ENCODE results near the gene LYRM1.
"Not testable (repeated sequence)": the region's sequence is repeated elsewhere in the genome, so short reads cannot be mapped to it uniquely, and the experiment has no call there.

The LYRM1 gene

DNA sequence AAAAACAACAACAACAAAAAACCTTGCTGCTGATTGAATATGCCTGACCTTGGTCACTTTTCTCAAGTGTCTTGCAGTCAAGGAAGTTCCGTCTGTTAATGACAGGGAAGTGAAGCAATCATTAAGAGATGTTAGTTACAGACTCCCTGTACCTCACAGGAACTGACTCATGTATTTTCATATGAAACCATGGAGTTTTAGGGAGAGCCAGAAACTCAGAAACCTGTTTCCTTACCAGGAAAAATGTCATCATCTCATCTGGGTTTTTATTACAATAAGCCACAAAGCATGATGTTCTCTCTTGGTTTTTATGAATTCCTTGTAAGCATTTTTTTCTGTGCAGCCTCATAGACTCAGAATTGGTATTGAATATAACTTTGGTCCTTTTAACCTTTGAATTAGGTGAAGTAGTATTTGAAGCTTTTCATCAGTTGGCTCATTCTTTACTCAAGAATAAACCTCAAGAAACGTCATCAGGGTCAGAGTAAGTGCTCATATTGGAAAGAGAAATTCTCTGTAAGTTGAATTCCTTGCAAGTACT lies 10.3 kb downstream of the LYRM1 start:
- H3K4me3 ChIP-seq (ENCODE audit: low read length) = no peak overlapping the region
- no peaks in the 10 kb centered on the region for H3K36me3 ChIP-seq (ENCODE audit: control insufficient read depth, insufficient read depth, low read length)
- H3K9ac ChIP-seq (ENCODE audit: low read length) = no peak overlapping the region
- H3K9me3 ChIP-seq (ENCODE audit: control insufficient read depth, low read length) = no peaks in the 10 kb centered on the region
- no peaks in the 10 kb centered on the region for H3K27me3 ChIP-seq (ENCODE audit: control insufficient read depth, insufficient read depth, low read length)
- H3K4me1 ChIP-seq (ENCODE audit: control insufficient read depth, insufficient read depth, low read length) = peaks cover 16% of the 10 kb centered on the region

DNA sequence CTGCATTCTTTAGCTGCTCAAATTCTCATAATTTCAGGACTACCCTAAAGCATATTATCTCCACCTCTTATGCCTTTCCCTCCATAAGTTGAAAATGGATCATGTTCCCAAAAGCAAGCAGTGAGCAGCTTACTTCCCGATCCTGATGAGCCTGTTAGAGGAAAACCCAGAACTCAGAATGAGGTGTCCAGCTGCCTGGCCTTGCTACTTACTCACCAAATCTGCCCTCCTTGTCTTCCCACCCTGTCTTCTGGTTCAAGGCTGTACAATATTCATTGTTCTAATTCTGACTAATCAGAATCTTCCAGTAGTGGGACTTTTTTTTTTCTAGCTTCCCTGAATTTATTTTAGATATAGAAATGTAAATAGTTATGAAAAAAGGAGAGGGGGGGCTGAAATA lies 10.8 kb downstream of the LYRM1 start:
- Histone ChIP-seq H3K9me3 (ENCODE audit: control insufficient read depth, low read length) (no peaks in the 10 kb centered on the region), H3K4me3 (ENCODE audit: low read length) (no peak overlapping the region), H3K9ac (ENCODE audit: low read length) (no peak overlapping the region), H3K4me1 (ENCODE audit: control insufficient read depth, insufficient read depth, low read length) (peaks cover 11% of the 10 kb centered on the region), H3K36me3 (ENCODE audit: control insufficient read depth, insufficient read depth, low read length) (no peaks in the 10 kb centered on the region), H3K27me3 (ENCODE audit: control insufficient read depth, insufficient read depth, low read length) (no peaks in the 10 kb centered on the region)

DNA sequence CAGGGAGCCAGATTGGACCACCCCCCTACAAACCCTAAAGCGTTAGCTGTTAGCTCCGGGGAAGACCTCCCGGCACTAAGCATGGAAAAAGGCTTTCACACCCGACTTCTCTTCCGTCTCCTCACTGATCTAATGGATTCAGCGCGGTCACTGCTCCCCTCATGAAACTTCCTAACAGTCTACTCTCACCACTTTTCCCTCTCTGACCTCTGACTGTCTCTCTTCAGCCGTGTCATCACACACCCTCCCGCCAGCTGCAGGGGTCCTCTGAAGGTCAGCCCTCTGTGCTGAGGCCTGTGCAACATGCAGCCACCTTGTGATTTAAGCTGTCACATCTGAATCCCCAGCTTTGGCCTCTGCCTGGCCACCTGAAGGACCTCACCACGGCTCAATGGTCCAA lies 15.7 kb downstream of the LYRM1 start:
- Histone ChIP-seq H3K36me3 (ENCODE audit: control insufficient read depth, insufficient read depth, low read length) (no peaks in the 10 kb centered on the region), H3K4me1 (ENCODE audit: control insufficient read depth, insufficient read depth, low read length) (peaks cover 4% of the 10 kb centered on the region), H3K9ac (ENCODE audit: low read length) (no peak overlapping the region), H3K4me3 (ENCODE audit: low read length) (no peak overlapping the region), H3K9me3 (ENCODE audit: control insufficient read depth, low read length) (no peaks in the 10 kb centered on the region), H3K27me3 (ENCODE audit: control insufficient read depth, insufficient read depth, low read length) (no peaks in the 10 kb centered on the region)

DNA sequence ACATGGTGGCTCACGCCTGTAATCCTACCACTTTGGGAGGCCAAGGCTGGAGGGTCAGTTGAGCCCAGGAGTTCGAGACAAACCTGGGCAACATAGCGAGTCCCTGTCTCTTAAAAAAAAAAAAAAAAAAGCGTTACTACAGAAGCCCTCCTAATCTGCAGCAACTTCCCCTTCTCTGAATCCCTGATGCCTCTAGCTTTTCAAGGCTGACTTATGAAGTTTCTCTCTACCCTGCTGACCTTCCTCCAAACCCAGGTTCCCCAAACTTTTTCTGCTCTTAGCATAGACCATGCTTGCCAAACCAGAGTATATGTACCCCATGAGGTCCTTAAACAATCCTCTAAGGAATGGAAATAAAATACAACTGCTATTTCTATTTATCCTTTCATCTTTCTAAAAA lies 16.4 kb downstream of the LYRM1 start:
- Histone ChIP-seq H3K9ac (ENCODE audit: low read length) (no peak overlapping the region), H3K4me3 (ENCODE audit: low read length) (no peak overlapping the region), H3K27me3 (ENCODE audit: control insufficient read depth, insufficient read depth, low read length) (no peaks in the 10 kb centered on the region), H3K4me1 (ENCODE audit: control insufficient read depth, insufficient read depth, low read length) (no peaks in the 10 kb centered on the region), H3K36me3 (ENCODE audit: control insufficient read depth, insufficient read depth, low read length) (no peaks in the 10 kb centered on the region), H3K9me3 (ENCODE audit: control insufficient read depth, low read length) (no peaks in the 10 kb centered on the region)

DNA sequence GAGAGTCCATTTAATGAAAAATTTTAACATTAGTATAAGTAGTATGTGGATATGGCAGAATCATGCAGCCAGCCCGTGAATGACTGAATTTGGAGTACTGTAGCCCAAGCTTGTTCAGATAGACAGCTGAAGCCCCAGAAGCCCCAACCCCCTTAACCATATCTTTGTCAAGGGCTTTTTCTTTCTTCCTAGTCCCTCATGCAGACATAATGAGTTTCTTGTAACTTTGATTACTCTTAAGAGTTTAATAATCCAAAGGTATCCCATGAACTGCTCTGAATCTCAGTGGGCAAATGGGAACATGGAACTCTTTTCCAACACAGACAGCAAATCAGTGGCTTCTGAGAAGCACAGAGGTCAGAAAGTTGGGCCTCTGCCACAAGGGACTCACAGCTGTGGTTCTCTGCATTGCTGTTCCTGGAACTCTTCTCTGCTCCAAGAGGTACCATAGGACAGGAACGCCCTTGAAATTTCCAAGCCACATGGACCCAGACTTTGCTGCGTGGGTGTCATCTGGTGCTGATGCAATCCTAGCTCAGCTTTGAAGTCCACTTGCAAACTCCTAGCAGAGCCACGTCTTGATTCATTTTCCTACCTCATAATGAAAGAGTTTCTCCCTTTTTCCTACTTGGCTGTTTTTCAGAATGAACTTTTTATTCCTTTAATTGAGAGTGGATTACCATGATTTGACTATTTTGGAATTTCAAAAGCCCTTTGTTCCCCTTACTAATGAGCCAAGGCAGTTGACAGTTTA lies 18.1 kb downstream of the LYRM1 start:
- H3K4me1 ChIP-seq (ENCODE audit: control insufficient read depth, insufficient read depth, low read length) = no peaks in the 10 kb centered on the region

DNA sequence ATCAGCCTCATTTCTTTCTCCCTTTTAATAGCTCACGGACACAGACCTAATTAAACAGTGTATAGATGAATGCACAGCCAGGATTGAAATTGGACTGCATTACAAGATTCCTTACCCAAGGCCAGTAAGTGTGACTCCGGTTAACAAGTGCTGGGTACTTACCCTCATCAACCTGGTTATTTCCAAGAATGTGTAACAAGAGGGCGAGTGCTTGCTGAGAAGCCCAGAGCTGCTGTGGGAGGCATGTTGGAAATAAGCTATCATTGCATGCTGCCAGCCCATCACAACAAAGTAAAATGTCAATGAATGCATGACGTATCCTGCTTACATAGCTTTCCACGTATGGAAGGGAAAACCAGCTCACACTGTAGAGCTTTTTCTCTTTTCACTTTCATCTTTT lies 19.5 kb downstream of the LYRM1 start:
- Histone ChIP-seq H3K36me3 (ENCODE audit: control insufficient read depth, insufficient read depth, low read length) (no peaks in the 10 kb centered on the region), H3K27me3 (ENCODE audit: control insufficient read depth, insufficient read depth, low read length) (no peaks in the 10 kb centered on the region), H3K4me3 (ENCODE audit: low read length) (no peak overlapping the region), H3K9me3 (ENCODE audit: control insufficient read depth, low read length) (no peaks in the 10 kb centered on the region), H3K4me1 (ENCODE audit: control insufficient read depth, insufficient read depth, low read length) (no peaks in the 10 kb centered on the region), H3K9ac (ENCODE audit: low read length) (no peak overlapping the region)

More for the DNA sequence above, 18.1 kb downstream of the LYRM1 start:
- Histone ChIP-seq H3K27me3 (ENCODE audit: control insufficient read depth, insufficient read depth, low read length) (no peaks in the 10 kb centered on the region), H3K36me3 (ENCODE audit: control insufficient read depth, insufficient read depth, low read length) (no peaks in the 10 kb centered on the region), H3K9ac (ENCODE audit: low read length) (no peak overlapping the region), H3K4me3 (ENCODE audit: low read length) (no peak overlapping the region), H3K9me3 (ENCODE audit: control insufficient read depth, low read length) (no peaks in the 10 kb centered on the region)

DNA sequence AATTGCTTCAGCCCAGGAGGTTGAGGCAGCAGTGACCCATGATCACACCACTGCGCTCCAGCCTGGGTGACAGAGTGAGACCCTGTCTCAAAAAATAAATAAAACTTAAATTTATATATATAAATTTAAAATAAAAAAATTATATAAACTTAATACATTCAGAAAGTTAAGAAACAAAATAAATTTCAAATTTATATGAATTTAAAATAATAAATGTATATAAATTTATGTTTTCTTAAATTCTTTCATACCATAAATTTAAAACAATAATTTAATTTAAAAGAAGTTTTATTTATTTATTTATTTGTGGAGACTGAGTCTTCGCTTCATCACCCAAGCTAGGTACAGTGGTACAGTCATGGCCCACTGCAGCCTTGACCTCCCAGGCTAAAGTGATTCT lies 20.2 kb downstream of the LYRM1 start:
- H3K9ac ChIP-seq (ENCODE audit: low read length) = no peak overlapping the region
- H3K27me3 ChIP-seq (ENCODE audit: control insufficient read depth, insufficient read depth, low read length) = no peaks in the 10 kb centered on the region
- H3K9me3 ChIP-seq (ENCODE audit: control insufficient read depth, low read length) = no peaks in the 10 kb centered on the region
- no peak overlapping the region for H3K4me3 ChIP-seq (ENCODE audit: low read length)
- no peaks in the 10 kb centered on the region for H3K36me3 ChIP-seq (ENCODE audit: control insufficient read depth, insufficient read depth, low read length)
- no peaks in the 10 kb centered on the region for H3K4me1 ChIP-seq (ENCODE audit: control insufficient read depth, insufficient read depth, low read length)

DNA sequence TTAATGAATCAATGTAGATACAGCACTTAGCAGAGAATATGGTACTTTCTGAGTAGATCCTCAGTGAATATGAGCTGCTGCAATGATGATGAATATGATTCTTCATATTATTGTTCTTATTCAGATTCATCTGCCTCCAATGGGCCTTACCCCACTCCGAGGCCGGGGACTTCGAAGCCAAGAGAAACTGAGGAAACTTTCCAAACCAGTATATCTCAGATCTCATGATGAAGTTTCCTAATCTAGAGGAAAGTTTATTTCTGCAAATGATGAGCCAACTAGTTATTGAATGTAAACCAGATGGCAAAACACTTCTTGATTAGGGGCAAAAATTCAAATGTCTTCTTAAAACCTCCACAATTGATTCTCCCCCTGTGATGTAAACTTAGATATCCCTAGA lies 23.3 kb downstream of the LYRM1 start:
- H3K9me3 ChIP-seq (ENCODE audit: control insufficient read depth, low read length) = no peaks in the 10 kb centered on the region
- H3K4me3 ChIP-seq (ENCODE audit: low read length) = no peak overlapping the region
- no peaks in the 10 kb centered on the region for H3K4me1 ChIP-seq (ENCODE audit: control insufficient read depth, insufficient read depth, low read length)
- no peaks in the 10 kb centered on the region for H3K36me3 ChIP-seq (ENCODE audit: control insufficient read depth, insufficient read depth, low read length)
- no peaks in the 10 kb centered on the region for H3K27me3 ChIP-seq (ENCODE audit: control insufficient read depth, insufficient read depth, low read length)
- no peak overlapping the region for H3K9ac ChIP-seq (ENCODE audit: low read length)

DNA sequence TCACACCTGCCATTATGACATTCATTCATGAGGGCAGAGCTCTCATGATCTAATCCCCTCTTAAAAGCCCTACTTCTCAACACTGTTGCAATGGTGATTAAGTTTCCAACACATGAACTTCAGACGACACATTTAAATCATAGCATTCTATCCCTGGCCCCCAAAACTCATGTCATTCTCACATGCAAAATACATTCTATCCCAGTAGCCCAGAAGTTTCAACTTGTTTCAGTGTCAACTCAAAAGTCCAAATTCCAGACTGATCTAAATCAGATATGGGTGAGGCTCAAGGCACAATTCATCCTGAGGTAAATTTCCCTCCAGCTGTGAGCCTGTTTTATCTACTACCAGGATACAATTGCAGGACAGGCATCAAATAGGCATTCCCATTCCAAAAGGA lies 25.2 kb downstream of the LYRM1 start:
- H3K4me3 ChIP-seq (ENCODE audit: low read length) = no peak overlapping the region
- no peaks in the 10 kb centered on the region for H3K27me3 ChIP-seq (ENCODE audit: control insufficient read depth, insufficient read depth, low read length)
- H3K4me1 ChIP-seq (ENCODE audit: control insufficient read depth, insufficient read depth, low read length) = no peaks in the 10 kb centered on the region
- no peaks in the 10 kb centered on the region for H3K9me3 ChIP-seq (ENCODE audit: control insufficient read depth, low read length)
- H3K36me3 ChIP-seq (ENCODE audit: control insufficient read depth, insufficient read depth, low read length) = no peaks in the 10 kb centered on the region
- no peak overlapping the region for H3K9ac ChIP-seq (ENCODE audit: low read length)

DNA sequence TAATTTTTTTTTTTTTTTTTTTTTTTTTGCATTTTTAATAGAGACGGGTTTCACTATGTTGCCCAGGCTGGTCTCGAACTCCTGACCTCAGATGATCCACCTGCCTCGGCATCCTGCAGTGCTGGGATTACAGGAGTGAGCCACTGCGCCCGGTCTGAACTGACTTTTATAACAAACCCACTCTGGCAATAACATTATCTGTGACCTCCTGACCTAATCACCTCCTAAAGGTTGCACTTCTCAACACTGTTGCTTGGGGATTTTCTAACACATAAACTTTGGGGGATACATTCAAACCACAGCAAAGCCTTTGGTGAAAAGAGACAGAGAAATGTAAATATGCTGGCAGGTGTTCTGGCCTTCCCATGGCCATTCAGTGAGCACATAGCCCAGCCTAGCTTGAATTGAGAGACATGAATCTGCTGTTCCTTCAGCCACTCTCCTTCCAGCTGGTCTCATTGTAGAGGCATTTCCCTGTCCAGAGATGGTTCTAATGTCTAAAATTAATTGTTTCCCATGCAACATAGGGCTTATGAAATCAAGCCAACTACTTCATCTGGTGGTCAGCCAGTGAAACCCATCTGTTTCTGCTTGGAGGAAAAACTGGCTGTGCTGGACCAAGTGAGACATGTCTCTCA lies 28.3 kb downstream of the LYRM1 start:
- Histone ChIP-seq H3K4me3 (ENCODE audit: low read length) (no peak overlapping the region), H3K9ac (ENCODE audit: low read length) (no peak overlapping the region), H3K4me1 (ENCODE audit: control insufficient read depth, insufficient read depth, low read length) (no peaks in the 10 kb centered on the region), H3K27me3 (ENCODE audit: control insufficient read depth, insufficient read depth, low read length) (no peaks in the 10 kb centered on the region), H3K9me3 (ENCODE audit: control insufficient read depth, low read length) (no peaks in the 10 kb centered on the region), H3K36me3 (ENCODE audit: control insufficient read depth, insufficient read depth, low read length) (no peaks in the 10 kb centered on the region)

DNA sequence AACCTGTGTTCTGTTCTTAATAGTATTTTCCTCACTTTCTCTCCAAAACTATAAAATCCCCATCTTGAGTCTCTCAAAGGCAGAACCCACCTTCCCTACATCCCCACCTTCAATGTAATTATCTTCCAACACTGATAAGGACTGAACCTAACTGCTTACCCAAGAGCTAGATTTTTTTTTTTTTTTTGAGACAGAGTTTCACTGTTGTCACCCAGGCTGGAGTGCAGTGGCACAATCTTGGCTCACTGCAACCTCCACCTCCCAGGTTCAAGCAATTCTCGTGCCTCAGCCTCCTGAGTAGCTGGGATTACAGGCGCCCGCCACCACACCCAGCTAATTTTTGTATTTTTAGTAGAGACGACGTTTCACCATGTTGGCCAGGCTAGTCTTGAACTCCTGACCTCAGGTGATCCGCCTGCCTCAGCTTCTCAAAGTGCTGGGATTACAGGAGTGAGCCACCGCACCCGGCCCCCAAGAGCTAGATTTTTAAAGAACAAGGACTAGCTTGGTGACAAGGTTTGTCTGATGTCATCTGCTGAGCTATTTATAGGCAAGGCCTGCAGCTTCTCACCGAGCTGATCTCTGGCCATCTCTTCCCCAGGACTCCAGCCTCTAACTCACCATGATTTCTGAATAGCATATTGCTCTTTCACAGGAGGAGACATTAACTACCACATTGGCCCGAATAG lies 29.2 kb downstream of the LYRM1 start:
- not testable (repeated sequence) for H3K4me3 ChIP-seq (ENCODE audit: low read length); H3K9ac ChIP-seq (ENCODE audit: low read length); H3K4me1 ChIP-seq (ENCODE audit: control insufficient read depth, insufficient read depth, low read length); H3K36me3 ChIP-seq (ENCODE audit: control insufficient read depth, insufficient read depth, low read length); H3K9me3 ChIP-seq (ENCODE audit: control insufficient read depth, low read length); H3K27me3 ChIP-seq (ENCODE audit: control insufficient read depth, insufficient read depth, low read length)

DNA sequence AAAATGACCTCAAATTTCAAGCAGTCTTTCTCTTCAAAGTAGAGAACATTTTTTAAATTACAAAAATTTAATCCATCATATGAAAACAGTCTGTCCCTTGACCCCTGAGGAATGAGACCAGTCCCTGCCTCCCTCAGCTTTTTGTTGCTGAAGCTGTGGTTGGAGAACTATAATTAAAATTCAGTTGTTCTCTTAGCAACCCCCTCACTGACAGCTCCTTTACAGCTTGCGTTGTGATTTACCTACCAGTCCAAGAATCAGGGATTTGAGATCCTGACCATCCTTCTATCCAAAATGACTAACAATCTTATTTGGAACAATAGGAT lies 29.8 kb downstream of the LYRM1 start:
- H3K27me3 ChIP-seq (ENCODE audit: control insufficient read depth, insufficient read depth, low read length) = no peaks in the 10 kb centered on the region

More for the DNA sequence above, 29.8 kb downstream of the LYRM1 start:
- Histone ChIP-seq H3K9me3 (ENCODE audit: control insufficient read depth, low read length) (no peaks in the 10 kb centered on the region), H3K36me3 (ENCODE audit: control insufficient read depth, insufficient read depth, low read length) (no peaks in the 10 kb centered on the region), H3K4me3 (ENCODE audit: low read length) (no peak overlapping the region), H3K4me1 (ENCODE audit: control insufficient read depth, insufficient read depth, low read length) (no peaks in the 10 kb centered on the region), H3K9ac (ENCODE audit: low read length) (no peak overlapping the region)
